Kidney (tissue), 14 donors: ENCODE data around the gene UMPS. TPM values are rescaled to one million over a fixed set of nuclear protein-coding genes. Genes with fewer than 3 reads are reported as not detected.

Experiments
- DNase-seq, 5 donors: peaks; one replicate each; pipeline ENCODE4 v3.0.0-alpha.2; 2013 to 2020
- FAIRE-seq: peaks from 2 replicates; lab custom pipeline; 2012; peaks lifted over from hg19 to GRCh38; lab: Jason Lieb, UNC
- H3K27ac ChIP-seq, 2 donors: one replicate each; pipeline ENCODE4 v1.7.0; 2013; ENCODE audit warnings: low read depth in 2 of 2, low read length in 2 of 2, inconsistent platforms in 1 of 2
- H3K27me3 ChIP-seq: one replicate; pipeline ENCODE4 v1.7.1; 2013; ENCODE audit warnings: low read length, inconsistent platforms; ENCODE audit not compliant: control insufficient read depth, insufficient read depth
- H3K36me3 ChIP-seq, 3 donors: one replicate each; pipeline versions ENCODE4 v1.7.0 to v1.7.1; 2013; ENCODE audit warnings: low read length in 3 of 3, control low read depth in 1 of 3, inconsistent platforms in 1 of 3; ENCODE audit not compliant: insufficient read depth in 3 of 3, control insufficient read depth in 2 of 3
- H3K4me1 ChIP-seq, 3 donors: one replicate each; pipeline versions ENCODE4 v1.7.0 to v1.7.1; 2013; ENCODE audit warnings: low read length in 3 of 3, inconsistent platforms in 1 of 3, low read depth in 1 of 3; ENCODE audit not compliant: control insufficient read depth in 2 of 3, insufficient read depth in 2 of 3
- H3K4me3 ChIP-seq, 3 donors: one replicate each; pipeline versions ENCODE4 v1.7.0 to v1.8.1; 2013; ENCODE audit warnings: low read length in 3 of 3, control low read depth in 1 of 3, inconsistent platforms in 1 of 3
- H3K9ac ChIP-seq, 3 donors: one replicate each; pipeline versions ENCODE4 v1.7.0 to v1.7.1; 2013; ENCODE audit warnings: low read length in 3 of 3, control low read depth in 1 of 3, inconsistent platforms in 1 of 3
- H3K9me3 ChIP-seq, 3 donors: one replicate each; pipeline versions ENCODE4 v1.7.0 to v1.7.1; 2013; ENCODE audit warnings: low read length in 3 of 3, control low read depth in 1 of 3, inconsistent platforms in 1 of 3; ENCODE audit not compliant: control insufficient read depth in 2 of 3, insufficient read depth in 1 of 3
- intact Hi-C: fragments of 100-400 bp; cut with DNase I; formaldehyde crosslinking; loops from one replicate; pipeline ENCODE4 v1.11.1; 2022
- microRNA-seq: library from miRNA; unstranded; fragments of <30 nt; microRNA quantifications from one replicate; pipeline ENCODE4 v1.2.0, GENCODE V29; 2020
- polyA plus RNA-seq: library from polyadenylated mRNA; stranded (reverse); fragments of 350-450 nt; fragmentation: Illumina TruSeq; extraction: RNeasy Lipid Tissue Mini Kit (QIAGEN cat#74804); gene quantifications from one replicate; pipeline ENCODE4 v1.2.3, GENCODE V29; 2014; ENCODE audit warnings: low read depth, low replicate concordance; ENCODE audit not compliant: insufficient read depth
- total RNA-seq: library from RNA; stranded (reverse); fragmentation: NEBNext Ultra II Directional; extraction: Animal tissue kit (Norgen Biotek cat#: 25700); gene quantifications from one replicate; pipeline ENCODE4 v1.2.1, GENCODE V29; 2021
- TF ChIP-seq, protein P1 (sequence below): IDR thresholded peaks from 3 replicates; pipeline ENCODE4 v1.5.1; 2012; ENCODE audit warnings: mild to moderate bottlenecking, moderate library complexity, borderline replicate concordance; ENCODE audit not compliant: insufficient read depth; ENCODE audit errors: extremely low read depth
- donor health status: control.
- donor health status: control.
- donor health status: control.
- donor health status: control.
- donor health status: control.
- donor health status: DM: yes; HTN: yes; CAD: no.
- donor health status: Normal renal cell carcinoma (clear cell type).

The UMPS gene
- total and polyA plus RNA-seq, 2 donors from 2014 or later = 24.7 to 25.7 TPM

DNA sequence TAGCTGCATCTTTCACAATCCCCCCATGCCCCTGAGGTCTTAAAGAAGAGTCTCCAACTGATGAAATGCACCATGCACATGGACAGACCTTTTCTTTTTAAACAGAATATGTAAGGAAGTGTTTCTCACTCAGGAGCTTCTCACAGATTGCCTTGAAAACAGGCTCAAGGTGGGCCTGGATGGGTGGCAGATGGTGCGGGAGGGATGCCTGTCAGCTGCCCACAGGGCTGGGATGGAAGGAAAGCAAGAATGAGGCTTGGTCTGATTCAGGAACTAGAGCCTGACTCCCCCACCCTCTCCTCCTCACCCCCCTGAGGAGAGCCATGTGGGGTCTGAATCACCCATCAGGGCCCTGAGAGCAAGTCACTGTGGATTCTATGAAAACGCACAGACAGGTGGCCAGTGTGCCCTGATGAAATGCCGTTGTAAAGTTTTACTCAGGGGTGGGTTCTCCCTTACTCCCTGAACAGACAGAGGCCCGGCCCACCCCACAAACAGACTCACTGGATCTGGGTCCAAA is 67.2 kb downstream of the UMPS start:
- intact Hi-C loops = no loop called here

More for the DNA sequence above, 67.2 kb downstream of the UMPS start:
- Histone ChIP-seq H3K9me3 (no peaks in the 10 kb centered on the region), H3K4me1 (peaks cover 0 to 29% (median 21%) of the 10 kb centered on the region in 3 donors), H3K27ac (no peak overlapping the region), H3K36me3 (peaks cover 0 to 17% (median 11%) of the 10 kb centered on the region in 3 donors), H3K9ac (no peak overlapping the region), H3K4me3 (no peak overlapping the region), H3K27me3 (no peaks in the 10 kb centered on the region)
- no peak for DNase-seq
- FAIRE-seq = no peak
- TF ChIP-seq, protein P1, sequence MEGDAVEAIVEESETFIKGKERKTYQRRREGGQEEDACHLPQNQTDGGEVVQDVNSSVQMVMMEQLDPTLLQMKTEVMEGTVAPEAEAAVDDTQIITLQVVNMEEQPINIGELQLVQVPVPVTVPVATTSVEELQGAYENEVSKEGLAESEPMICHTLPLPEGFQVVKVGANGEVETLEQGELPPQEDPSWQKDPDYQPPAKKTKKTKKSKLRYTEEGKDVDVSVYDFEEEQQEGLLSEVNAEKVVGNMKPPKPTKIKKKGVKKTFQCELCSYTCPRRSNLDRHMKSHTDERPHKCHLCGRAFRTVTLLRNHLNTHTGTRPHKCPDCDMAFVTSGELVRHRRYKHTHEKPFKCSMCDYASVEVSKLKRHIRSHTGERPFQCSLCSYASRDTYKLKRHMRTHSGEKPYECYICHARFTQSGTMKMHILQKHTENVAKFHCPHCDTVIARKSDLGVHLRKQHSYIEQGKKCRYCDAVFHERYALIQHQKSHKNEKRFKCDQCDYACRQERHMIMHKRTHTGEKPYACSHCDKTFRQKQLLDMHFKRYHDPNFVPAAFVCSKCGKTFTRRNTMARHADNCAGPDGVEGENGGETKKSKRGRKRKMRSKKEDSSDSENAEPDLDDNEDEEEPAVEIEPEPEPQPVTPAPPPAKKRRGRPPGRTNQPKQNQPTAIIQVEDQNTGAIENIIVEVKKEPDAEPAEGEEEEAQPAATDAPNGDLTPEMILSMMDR = no peak

Small RNA genes within 50 kb of the gene (microRNA-seq; reads per million reads assigned to microRNA genes)
- gene MIR544B = not detected

Other genes starting within 250 kb of the UMPS start
- gene ITGB5, start 156.9 kb downstream of the UMPS start, total RNA-seq = 115 TPM
- gene ITGB5, start 156.9 kb downstream of the UMPS start, polyA plus RNA-seq = 115 TPM
- gene MUC13, start 204.3 kb downstream of the UMPS start, total RNA-seq = 1.9 TPM
- 6.4 TPM for gene MUC13, start 204.3 kb downstream of the UMPS start, polyA plus RNA-seq